Body of pancreas (tissue), 4 donors: ENCODE results near the gene SORL1. TPM values are rescaled to one million over a fixed set of nuclear protein-coding genes. Genes with fewer than 3 reads are reported as not detected.

ENCODE experiments used
- ATAC-seq: fragments of 150-250 bp; one replicate; pipeline ENCODE4 v1.9.1; 2016
- DNase-seq, 4 donors: peaks; one replicate each; pipeline ENCODE4 v3.0.0-alpha.2; 2019
- H3K27ac ChIP-seq, 4 donors: fragments of 200-600 bp; sonication (generic); 1 replicate in 3 of 4; 2 replicates in 1 of 4; pipeline versions ENCODE4 v1.5.1 to v1.6.1; 2016 to 2019; ENCODE audit warnings: mild to moderate bottlenecking in 1 of 4, mixed read lengths in 1 of 4, moderate library complexity in 1 of 4
- H3K27me3 ChIP-seq, 2 donors: fragments of 200-600 bp; sonication (generic); one replicate each; pipeline ENCODE4 v1.6.0; 2016; ENCODE audit warnings: mild to moderate bottlenecking in 1 of 2
- H3K36me3 ChIP-seq, 2 donors: fragments of 200-600 bp; sonication (generic); replicated peaks in 1 of 2; 2 replicates each; pipeline ENCODE4 v1.5.1; 2016; ENCODE audit warnings: low read depth in 2 of 2; ENCODE audit not compliant: insufficient read depth in 1 of 2
- H3K4me1 ChIP-seq: fragments of 200-600 bp; sonication (generic); one replicate; pipeline ENCODE4 v1.6.0; 2016
- H3K4me3 ChIP-seq, 2 donors: fragments of 200-600 bp; sonication (generic); 1 replicate in 1 of 2; 2 replicates in 1 of 2; pipeline ENCODE4 v1.5.1; 2016 to 2019
- H3K9me3 ChIP-seq, 3 donors: fragments of 200-600 bp; sonication (generic); 1 replicate in 2 of 3; 2 replicates in 1 of 3; pipeline ENCODE4 v1.5.1; 2016
- CTCF ChIP-seq, 7 experiments: fragments of 450-650 bp in 4 of 7; fragments of 200-600 bp in 3 of 7; sonication (generic) in 3 of 7; IDR thresholded peaks; one replicate each; pipeline ENCODE4 v1.5.1; 2016 to 2019; ENCODE audit warnings: antibody characterized with exemption in 7 of 7
- POLR2A ChIP-seq, 3 donors: fragments of 450-650 bp; IDR thresholded peaks; one replicate each; pipeline ENCODE4 v1.6.1; 2016; ENCODE audit warnings: antibody characterized with exemption in 3 of 3, mild to moderate bottlenecking in 2 of 3
- WGBS, 2 donors: methylation state at CpG; one replicate each; pipeline ENCODE4 v1.1.5; 2017; 5-methylcytosine and 5-hydroxymethylcytosine counted together
- intact Hi-C: fragments of 100-400 bp; cut with DNase I; formaldehyde crosslinking; loops from one replicate; pipeline ENCODE4 v1.15.1; 2023
- total RNA-seq, 2 donors: library from RNA; depleted of rRNA; stranded (reverse); fragments of >200 nt; gene quantifications; one replicate each; pipeline ENCODE4 v1.1.0, GENCODE V29; 2016

Gene SORL1
- total RNA-seq, 2 donors from 2014 or later: 25.1 to 26.5 TPM

- no peak for DNase-seq
- no peak overlapping the region for H3K27ac ChIP-seq
- 56 to 59% methylated on average over 5 of the region's 5 CpGs for WGBS, 2 donors
- H3K27me3 ChIP-seq: no peaks in the 10 kb centered on the region
- intact Hi-C loops: no loop called here
- no peak for TF ChIP-seq CTCF (IDR thresholded peaks at IDR 0.05)
- TF ChIP-seq POLR2A (IDR thresholded peaks at IDR 0.05): no peak
- H3K36me3 ChIP-seq: no peaks in the 10 kb centered on the region
- ATAC-seq: no peak
- no peak overlapping the region for H3K4me3 ChIP-seq
- no peaks in the 10 kb centered on the region for H3K9me3 ChIP-seq
- no peaks in the 10 kb centered on the region for H3K4me1 ChIP-seq
These were observed 109.6 kb downstream of the SORL1 start for GRCh38 chr11:121561716-121562115.

- H3K27ac ChIP-seq: no peak overlapping the region
- 64 to 77% methylated on average over 4 of the region's 4 CpGs for WGBS, 2 donors
These were observed 110.9 kb downstream of the SORL1 start for GRCh38 chr11:121563003-121563402.

GRCh38 chr11:121563900-121564822 is 112.0 kb downstream of the SORL1 start:
- no peaks in the 10 kb centered on the region for H3K9me3 ChIP-seq
- TF ChIP-seq CTCF (IDR thresholded peaks at IDR 0.05): no peak
- no peak for TF ChIP-seq POLR2A (IDR thresholded peaks at IDR 0.05)
- WGBS, 2 donors: 65 to 76% methylated on average over 8 of the region's 8 CpGs
- ATAC-seq (no peak), DNase-seq (no peak)
- no peak overlapping the region for H3K4me3 ChIP-seq
- intact Hi-C loops: no loop called here
- no peak overlapping the region for H3K27ac ChIP-seq
- no peaks in the 10 kb centered on the region for H3K4me1 ChIP-seq
- H3K36me3 ChIP-seq: no peaks in the 10 kb centered on the region
- no peaks in the 10 kb centered on the region for H3K27me3 ChIP-seq

More at GRCh38 chr11:121563003-121563402, 110.9 kb downstream of the SORL1 start:
- intact Hi-C loops: no loop called here
- ATAC-seq: no peak
- Histone ChIP-seq H3K4me3 (no peak overlapping the region), H3K36me3 (no peaks in the 10 kb centered on the region), H3K9me3 (no peaks in the 10 kb centered on the region), H3K4me1 (no peaks in the 10 kb centered on the region), H3K27me3 (no peaks in the 10 kb centered on the region)
- DNase-seq: no peak
- TF ChIP-seq CTCF (IDR thresholded peaks at IDR 0.05) (no peak), POLR2A (IDR thresholded peaks at IDR 0.05) (no peak)

- DNase-seq: no peak
These were observed 113.0 kb downstream of the SORL1 start for GRCh38 chr11:121564948-121565684.

More at GRCh38 chr11:121564948-121565684, 113.0 kb downstream of the SORL1 start:
- Histone ChIP-seq H3K4me1 (no peaks in the 10 kb centered on the region), H3K4me3 (no peak overlapping the region), H3K9me3 (no peaks in the 10 kb centered on the region), H3K36me3 (no peaks in the 10 kb centered on the region), H3K27me3 (no peaks in the 10 kb centered on the region), H3K27ac (no peak overlapping the region)
- no peak for ATAC-seq
- TF ChIP-seq POLR2A (IDR thresholded peaks at IDR 0.05): no peak
- no peak for TF ChIP-seq CTCF (IDR thresholded peaks at IDR 0.05)
- intact Hi-C loops: no loop called here
- WGBS, 2 donors: 72% methylated on average over 5 of the region's 5 CpGs
